Activated T-cell treated with anti-CD3 and anti-CD28 coated beads, Interleukin-2, amount 50 U/mL, for 24 hours (primary cell): ENCODE measurements around the gene FUT6.
"Not testable (repeated sequence)": the region's sequence is repeated elsewhere in the genome, so short reads cannot be mapped to it uniquely, and the experiment has no call there.

Experiments used
- DNase-seq: peaks from one replicate; pipeline ENCODE4 v3.0.0-alpha.2; 2020
- H3K27ac Mint-ChIP-seq: 2 replicates; pipeline ENCODE4 v1.8.0; 2020; ENCODE audit warnings: mild to moderate bottlenecking, mixed read lengths
- H3K27me3 Mint-ChIP-seq: 2 replicates; pipeline ENCODE4 v1.8.0; 2020; ENCODE audit warnings: mixed read lengths
- H3K36me3 Mint-ChIP-seq: 2 replicates; pipeline ENCODE4 v1.8.0; 2020; ENCODE audit warnings: low read depth, mixed read lengths
- H3K4me1 Mint-ChIP-seq: 2 replicates; pipeline ENCODE4 v1.8.0; 2020; ENCODE audit warnings: low read depth, mixed read lengths
- H3K4me3 Mint-ChIP-seq: 2 replicates; pipeline ENCODE4 v1.8.0; 2020; ENCODE audit warnings: mild to moderate bottlenecking, moderate library complexity, mixed read lengths
- H3K9me3 Mint-ChIP-seq: 2 replicates; pipeline ENCODE4 v1.8.0; 2020; ENCODE audit warnings: mixed read lengths

Gene FUT6

GRCh38 chr19:5867201-5868136 is 28.0 kb upstream of the FUT6 start:
- Mint-ChIP-seq H3K27me3 (no peaks in the 10 kb centered on the region), H3K4me1 (no peaks in the 10 kb centered on the region), H3K36me3 (no peaks in the 10 kb centered on the region), H3K9me3 (no peaks in the 10 kb centered on the region), H3K27ac (no peak overlapping the region), H3K4me3 (no peak overlapping the region)
- no peak for DNase-seq

- H3K27me3 Mint-ChIP-seq, result no peaks in the 10 kb centered on the region
- no peak for DNase-seq
- H3K36me3 Mint-ChIP-seq, result no peaks in the 10 kb centered on the region
- no peaks in the 10 kb centered on the region for H3K9me3 Mint-ChIP-seq
- no peak overlapping the region for H3K4me3 Mint-ChIP-seq
- no peak overlapping the region for H3K27ac Mint-ChIP-seq
- no peaks in the 10 kb centered on the region for H3K4me1 Mint-ChIP-seq
These were observed 26.3 kb upstream of the FUT6 start for GRCh38 chr19:5865772-5866171.

- no peak overlapping the region for H3K4me3 Mint-ChIP-seq
- no peak for DNase-seq
- no peaks in the 10 kb centered on the region for H3K9me3 Mint-ChIP-seq
- no peaks in the 10 kb centered on the region for H3K36me3 Mint-ChIP-seq
- H3K27ac Mint-ChIP-seq, result peak overlapping the region; percentile 22
- H3K27me3 Mint-ChIP-seq, result no peaks in the 10 kb centered on the region
- no peaks in the 10 kb centered on the region for H3K4me1 Mint-ChIP-seq
These were observed 25.4 kb upstream of the FUT6 start for GRCh38 chr19:5864725-5865486.

GRCh38 chr19:5864013-5864720 is 24.7 kb upstream of the FUT6 start:
- DNase-seq, result no peak
- H3K36me3 Mint-ChIP-seq, result no peaks in the 10 kb centered on the region
- H3K4me3 Mint-ChIP-seq, result no peak overlapping the region
- H3K27ac Mint-ChIP-seq, result no peak overlapping the region
- H3K4me1 Mint-ChIP-seq, result no peaks in the 10 kb centered on the region
- no peaks in the 10 kb centered on the region for H3K27me3 Mint-ChIP-seq
- no peaks in the 10 kb centered on the region for H3K9me3 Mint-ChIP-seq

- no peaks in the 10 kb centered on the region for H3K36me3 Mint-ChIP-seq
- no peaks in the 10 kb centered on the region for H3K9me3 Mint-ChIP-seq
- H3K4me3 Mint-ChIP-seq, result no peak overlapping the region
- no peaks in the 10 kb centered on the region for H3K27me3 Mint-ChIP-seq
- H3K27ac Mint-ChIP-seq, result no peak overlapping the region
- H3K4me1 Mint-ChIP-seq, result no peaks in the 10 kb centered on the region
- DNase-seq, result no peak
These were observed 23.6 kb upstream of the FUT6 start for GRCh38 chr19:5863030-5863665.

GRCh38 chr19:5857203-5858081 is 17.9 kb upstream of the FUT6 start:
- H3K27me3 Mint-ChIP-seq, result no peaks in the 10 kb centered on the region
- no peaks in the 10 kb centered on the region for H3K9me3 Mint-ChIP-seq
- no peak for DNase-seq
- no peak overlapping the region for H3K27ac Mint-ChIP-seq
- H3K36me3 Mint-ChIP-seq, result no peaks in the 10 kb centered on the region
- no peaks in the 10 kb centered on the region for H3K4me1 Mint-ChIP-seq
- no peak overlapping the region for H3K4me3 Mint-ChIP-seq

- DNase-seq, H3K27me3 Mint-ChIP-seq, H3K9me3 Mint-ChIP-seq, H3K36me3 Mint-ChIP-seq, H3K4me3 Mint-ChIP-seq, H3K4me1 Mint-ChIP-seq, H3K27ac Mint-ChIP-seq: not testable (repeated sequence)
These were observed 15.6 kb upstream of the FUT6 start for GRCh38 chr19:5855151-5855550.

GRCh38 chr19:5854121-5854520 is 14.6 kb upstream of the FUT6 start:
- not testable (repeated sequence) for H3K4me1 Mint-ChIP-seq, DNase-seq, H3K36me3 Mint-ChIP-seq, H3K4me3 Mint-ChIP-seq, H3K9me3 Mint-ChIP-seq, H3K27ac Mint-ChIP-seq, H3K27me3 Mint-ChIP-seq

- H3K9me3 Mint-ChIP-seq, result no peaks in the 10 kb centered on the region
- no peak within 1 kb of the TSS for H3K27ac Mint-ChIP-seq
- DNase-seq, result no peak
- no peaks in the 10 kb centered on the region for H3K4me1 Mint-ChIP-seq
- H3K4me3 Mint-ChIP-seq, result no peak within 1 kb of the TSS
- no peaks in the 10 kb centered on the region for H3K27me3 Mint-ChIP-seq
- H3K36me3 Mint-ChIP-seq, result no peaks in the 10 kb centered on the region
These were observed 11.8 kb upstream of the FUT6 start, which contains the start of gene FUT3 for GRCh38 chr19:5851302-5851701. Gene FUT3 (minus strand): TSS chr19:5851449.

GRCh38 chr19:5850743-5851293 is 11.3 kb upstream of the FUT6 start:
- Mint-ChIP-seq H3K27ac (no peak overlapping the region), H3K27me3 (no peaks in the 10 kb centered on the region), H3K9me3 (no peaks in the 10 kb centered on the region), H3K4me1 (no peaks in the 10 kb centered on the region), H3K4me3 (no peak overlapping the region), H3K36me3 (no peaks in the 10 kb centered on the region)
- no peak for DNase-seq

- Mint-ChIP-seq H3K27ac (no peak overlapping the region), H3K27me3 (no peaks in the 10 kb centered on the region), H3K36me3 (no peaks in the 10 kb centered on the region), H3K4me3 (no peak overlapping the region), H3K9me3 (no peaks in the 10 kb centered on the region), H3K4me1 (no peaks in the 10 kb centered on the region)
- no peak for DNase-seq
These were observed 10.7 kb upstream of the FUT6 start for GRCh38 chr19:5850189-5850588.

GRCh38 chr19:5848621-5849020 is 9.1 kb upstream of the FUT6 start:
- not testable (repeated sequence) for H3K4me3 Mint-ChIP-seq, H3K27me3 Mint-ChIP-seq, H3K4me1 Mint-ChIP-seq, H3K27ac Mint-ChIP-seq, H3K36me3 Mint-ChIP-seq, DNase-seq, H3K9me3 Mint-ChIP-seq

GRCh38 chr19:5847846-5848245 is 8.3 kb upstream of the FUT6 start:
- not testable (repeated sequence) for H3K4me1 Mint-ChIP-seq, H3K27ac Mint-ChIP-seq, H3K9me3 Mint-ChIP-seq, DNase-seq, H3K27me3 Mint-ChIP-seq, H3K4me3 Mint-ChIP-seq, H3K36me3 Mint-ChIP-seq
